ENCODE results near the gene TRPM3.

TRPM3 gene

DNA sequence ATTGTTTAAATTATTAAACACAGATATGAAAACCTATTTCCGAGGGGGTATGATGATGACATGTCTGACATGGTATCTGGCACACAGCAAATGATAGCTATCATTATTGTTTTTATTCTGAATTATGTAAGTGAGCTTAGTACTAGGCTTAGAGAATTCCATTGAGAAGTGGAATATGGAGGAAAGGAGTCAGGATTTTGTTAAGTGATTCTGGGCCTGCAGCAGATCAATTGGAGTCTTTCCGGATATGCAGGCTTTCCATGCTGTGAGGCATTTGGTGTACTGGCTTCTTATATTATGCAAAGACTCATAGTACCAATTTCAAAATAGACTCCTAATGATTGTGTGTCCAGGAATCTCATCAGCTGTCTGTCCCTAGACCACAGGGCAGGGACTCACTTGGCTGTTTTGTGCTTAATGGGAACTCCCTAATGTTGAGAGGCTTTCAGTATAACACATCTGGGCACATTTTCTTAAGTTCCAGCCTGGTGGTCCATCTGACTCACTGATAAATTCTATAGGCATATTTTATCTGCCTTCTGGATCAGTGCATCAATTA, 527.0 kb downstream of the TRPM3 start:
- Histone ChIP-seq H3K4me1 (no peaks in the 10 kb centered on the region), H3K36me3 (ENCODE audit: control insufficient read depth, insufficient read depth, low read length) (no peaks in the 10 kb centered on the region), H3K27ac (no peak overlapping the region), H3K9me3 (ENCODE audit: control insufficient read depth, low read length) (no peaks in the 10 kb centered on the region), H2AFZ (no peak overlapping the region), H3K4me3 (ENCODE audit: low read depth, low read length) (no peak overlapping the region), H3K79me2 (no peaks in the 10 kb centered on the region), H3K9ac (no peak overlapping the region), H3K27me3 (ENCODE audit: control insufficient read depth, insufficient read depth, low read length) (no peaks in the 10 kb centered on the region), H3K4me2 (ENCODE audit: low read length) (no peak overlapping the region)
- TF ChIP-seq, protein P1, sequence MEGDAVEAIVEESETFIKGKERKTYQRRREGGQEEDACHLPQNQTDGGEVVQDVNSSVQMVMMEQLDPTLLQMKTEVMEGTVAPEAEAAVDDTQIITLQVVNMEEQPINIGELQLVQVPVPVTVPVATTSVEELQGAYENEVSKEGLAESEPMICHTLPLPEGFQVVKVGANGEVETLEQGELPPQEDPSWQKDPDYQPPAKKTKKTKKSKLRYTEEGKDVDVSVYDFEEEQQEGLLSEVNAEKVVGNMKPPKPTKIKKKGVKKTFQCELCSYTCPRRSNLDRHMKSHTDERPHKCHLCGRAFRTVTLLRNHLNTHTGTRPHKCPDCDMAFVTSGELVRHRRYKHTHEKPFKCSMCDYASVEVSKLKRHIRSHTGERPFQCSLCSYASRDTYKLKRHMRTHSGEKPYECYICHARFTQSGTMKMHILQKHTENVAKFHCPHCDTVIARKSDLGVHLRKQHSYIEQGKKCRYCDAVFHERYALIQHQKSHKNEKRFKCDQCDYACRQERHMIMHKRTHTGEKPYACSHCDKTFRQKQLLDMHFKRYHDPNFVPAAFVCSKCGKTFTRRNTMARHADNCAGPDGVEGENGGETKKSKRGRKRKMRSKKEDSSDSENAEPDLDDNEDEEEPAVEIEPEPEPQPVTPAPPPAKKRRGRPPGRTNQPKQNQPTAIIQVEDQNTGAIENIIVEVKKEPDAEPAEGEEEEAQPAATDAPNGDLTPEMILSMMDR (IDR thresholded peaks at IDR 0.05) = no peak

DNA sequence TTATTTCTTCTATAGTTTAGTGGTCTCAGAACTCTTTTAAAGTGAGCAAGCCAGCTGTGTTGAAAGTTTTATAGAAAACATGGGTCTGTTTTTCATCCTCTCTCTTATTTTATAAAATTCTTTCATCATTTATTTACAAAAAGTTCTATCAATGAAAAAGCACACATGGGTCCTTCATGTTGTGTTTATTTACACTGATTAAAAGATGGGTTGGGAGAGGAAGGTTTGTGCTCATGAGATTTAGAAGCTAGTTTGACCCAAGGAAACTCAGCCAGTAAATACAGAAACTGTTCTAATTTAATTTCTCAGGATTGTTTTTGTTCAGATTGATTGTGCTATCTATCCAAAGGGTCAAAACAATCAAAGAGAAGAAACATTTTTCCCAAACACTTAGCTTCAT, 528.2 kb downstream of the TRPM3 start:
- H3K27ac ChIP-seq = no peak overlapping the region
- no peaks in the 10 kb centered on the region for H3K79me2 ChIP-seq
- peaks cover under 1% of the 10 kb centered on the region for H3K4me1 ChIP-seq
- TF ChIP-seq, protein P1 (IDR thresholded peaks at IDR 0.05) = no peak
- H3K27me3 ChIP-seq (ENCODE audit: control insufficient read depth, insufficient read depth, low read length) = no peaks in the 10 kb centered on the region
- H3K9ac ChIP-seq = no peak overlapping the region
- no peak overlapping the region for H3K4me2 ChIP-seq (ENCODE audit: low read length)
- no peaks in the 10 kb centered on the region for H3K36me3 ChIP-seq (ENCODE audit: control insufficient read depth, insufficient read depth, low read length)
- H3K9me3 ChIP-seq (ENCODE audit: control insufficient read depth, low read length) = no peaks in the 10 kb centered on the region
- H3K4me3 ChIP-seq (ENCODE audit: low read depth, low read length) = no peak overlapping the region
- no peak overlapping the region for H2AFZ ChIP-seq

DNA sequence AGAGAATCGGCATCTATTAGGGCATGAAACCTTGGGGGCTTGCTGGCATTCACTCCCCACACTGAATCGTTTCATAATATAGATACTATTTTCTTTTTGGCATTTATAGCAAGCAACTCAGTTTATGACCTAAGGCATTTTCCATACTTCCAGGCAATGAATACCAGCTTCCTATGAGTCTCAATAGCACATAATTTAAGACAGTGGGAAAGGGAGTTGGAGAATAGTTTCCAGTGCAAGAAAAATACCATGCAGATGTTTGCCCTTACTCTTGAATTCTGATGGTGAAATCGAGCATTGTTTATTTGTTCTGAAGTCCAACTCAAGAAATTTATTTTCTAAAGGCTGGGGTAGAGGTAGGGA, 531.1 kb downstream of the TRPM3 start:
- peaks cover 4% of the 10 kb centered on the region for H3K4me1 ChIP-seq
- H2AFZ ChIP-seq = no peak overlapping the region
- no peak overlapping the region for H3K9ac ChIP-seq
- peak overlapping the region; percentile 53 for H3K27ac ChIP-seq
- H3K4me3 ChIP-seq (ENCODE audit: low read depth, low read length) = no peak overlapping the region
- H3K4me2 ChIP-seq (ENCODE audit: low read length) = no peak overlapping the region
- H3K9me3 ChIP-seq (ENCODE audit: control insufficient read depth, low read length) = no peaks in the 10 kb centered on the region
- H3K27me3 ChIP-seq (ENCODE audit: control insufficient read depth, insufficient read depth, low read length) = no peaks in the 10 kb centered on the region
- H3K36me3 ChIP-seq (ENCODE audit: control insufficient read depth, insufficient read depth, low read length) = no peaks in the 10 kb centered on the region
- TF ChIP-seq, protein P1 (IDR thresholded peaks at IDR 0.05) = no peak
- H3K79me2 ChIP-seq = no peaks in the 10 kb centered on the region

DNA sequence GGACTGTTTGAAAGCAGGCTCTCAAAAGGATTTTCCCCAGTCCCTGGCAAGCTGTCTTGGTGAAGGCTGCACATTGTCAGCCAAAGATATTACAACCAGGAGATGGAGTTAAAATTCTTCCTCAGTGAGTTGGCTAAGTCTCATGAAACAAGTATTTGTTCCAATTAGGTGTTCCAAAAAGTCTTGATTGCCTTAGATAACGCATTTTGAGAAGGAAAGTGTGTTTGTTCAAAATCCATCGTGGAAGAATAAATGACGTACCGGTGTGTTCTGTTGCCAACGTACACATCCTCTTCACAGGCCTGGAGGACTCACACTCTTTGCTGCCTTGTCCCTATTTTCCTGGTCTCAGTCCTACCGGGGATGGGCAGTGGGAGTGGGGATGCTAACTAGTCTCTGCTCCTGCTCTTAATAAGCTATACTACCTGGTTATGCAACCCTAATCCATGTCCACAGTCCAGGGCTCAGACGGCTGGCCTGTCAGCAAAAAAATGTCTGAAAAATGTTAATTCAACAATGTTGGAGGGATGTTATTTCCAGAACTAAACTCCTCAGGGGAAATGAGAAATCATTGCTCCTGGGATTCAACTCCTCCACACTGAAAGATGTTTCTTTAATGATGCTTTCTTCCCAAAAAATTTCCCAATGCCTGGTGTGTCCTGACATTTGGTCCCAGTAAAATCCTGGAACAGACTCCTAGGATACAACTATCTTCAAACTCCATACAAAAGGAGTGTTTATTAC, 531.7 kb downstream of the TRPM3 start:
- no peak overlapping the region for H3K4me3 ChIP-seq (ENCODE audit: low read depth, low read length)
- H3K27me3 ChIP-seq (ENCODE audit: control insufficient read depth, insufficient read depth, low read length) = no peaks in the 10 kb centered on the region
- H2AFZ ChIP-seq = no peak overlapping the region
- H3K4me2 ChIP-seq (ENCODE audit: low read length) = no peak overlapping the region
- H3K27ac ChIP-seq = peak overlapping the region; percentile 60
- H3K36me3 ChIP-seq (ENCODE audit: control insufficient read depth, insufficient read depth, low read length) = no peaks in the 10 kb centered on the region
- H3K9me3 ChIP-seq (ENCODE audit: control insufficient read depth, low read length) = no peaks in the 10 kb centered on the region
- H3K9ac ChIP-seq = no peak overlapping the region
- TF ChIP-seq, protein P1 (IDR thresholded peaks at IDR 0.05) = no peak
- H3K79me2 ChIP-seq = no peaks in the 10 kb centered on the region
- H3K4me1 ChIP-seq = peaks cover 4% of the 10 kb centered on the region

DNA sequence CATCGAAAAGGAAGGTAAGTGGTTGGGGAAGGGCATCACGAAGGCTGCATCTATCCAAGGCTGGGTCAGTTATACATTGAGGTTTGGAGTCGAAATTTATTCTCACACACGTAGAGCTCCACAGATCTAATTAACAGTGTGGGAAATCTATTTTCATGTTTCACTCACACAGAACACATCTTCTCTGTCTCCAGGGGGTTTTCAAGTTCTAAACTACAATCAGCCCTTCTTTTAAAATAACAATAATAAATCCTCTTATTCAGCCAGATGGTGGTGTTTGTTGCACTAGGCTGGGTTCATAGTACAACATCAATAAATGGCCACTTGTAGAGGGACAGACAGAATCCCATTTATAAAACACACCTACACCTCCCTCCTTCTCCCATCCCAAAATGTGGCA, 532.4 kb downstream of the TRPM3 start:
- no peak overlapping the region for H3K4me2 ChIP-seq (ENCODE audit: low read length)
- no peaks in the 10 kb centered on the region for H3K9me3 ChIP-seq (ENCODE audit: control insufficient read depth, low read length)
- no peak overlapping the region for H2AFZ ChIP-seq
- H3K4me3 ChIP-seq (ENCODE audit: low read depth, low read length) = no peak overlapping the region
- no peaks in the 10 kb centered on the region for H3K27me3 ChIP-seq (ENCODE audit: control insufficient read depth, insufficient read depth, low read length)
- no peaks in the 10 kb centered on the region for H3K36me3 ChIP-seq (ENCODE audit: control insufficient read depth, insufficient read depth, low read length)
- H3K9ac ChIP-seq = no peak overlapping the region
- TF ChIP-seq, protein P1 (IDR thresholded peaks at IDR 0.05) = no peak
- H3K79me2 ChIP-seq = no peaks in the 10 kb centered on the region
- peak overlapping the region; percentile 60 for H3K27ac ChIP-seq
- H3K4me1 ChIP-seq = peaks cover 4% of the 10 kb centered on the region
